ENCODE data around the gene EHBP1.
"Not testable (repeated sequence)": the region's sequence is repeated elsewhere in the genome, so short reads cannot be mapped to it uniquely, and the experiment has no call there.

Gene EHBP1

GRCh38 chr2:62968668-62969067 is 263.2 kb downstream of the EHBP1 start:
- DNase-seq = no peak

- no peak for DNase-seq
These were observed 266.4 kb downstream of the EHBP1 start for GRCh38 chr2:62971936-62972335.

- DNase-seq = no peak
These were observed 267.1 kb downstream of the EHBP1 start for GRCh38 chr2:62972601-62973000.

GRCh38 chr2:62974999-62975398 is 269.5 kb downstream of the EHBP1 start:
- DNase-seq = no peak

- no peak for DNase-seq
These were observed 286.1 kb downstream of the EHBP1 start for GRCh38 chr2:62991605-62992004.

- DNase-seq = no peak
These were observed 287.0 kb downstream of the EHBP1 start for GRCh38 chr2:62992561-62992960.

GRCh38 chr2:62994206-62994605 is 288.7 kb downstream of the EHBP1 start:
- DNase-seq = no peak

- no peak for DNase-seq
These were observed 291.1 kb downstream of the EHBP1 start for GRCh38 chr2:62996534-62997186.

- DNase-seq = no peak
These were observed 293.4 kb downstream of the EHBP1 start for GRCh38 chr2:62998949-62999348.

- no peak for DNase-seq
These were observed 294.4 kb downstream of the EHBP1 start for GRCh38 chr2:62999905-63000304.

GRCh38 chr2:63000801-63001200 is 295.3 kb downstream of the EHBP1 start:
- DNase-seq = no peak

GRCh38 chr2:63001576-63001975 is 296.1 kb downstream of the EHBP1 start:
- no peak for DNase-seq

- DNase-seq = no peak
These were observed 297.8 kb downstream of the EHBP1 start for GRCh38 chr2:63003351-63003750.

GRCh38 chr2:63007813-63008458 is 302.4 kb downstream of the EHBP1 start:
- no peak for DNase-seq

GRCh38 chr2:63008838-63009237 is 303.3 kb downstream of the EHBP1 start:
- no peak for DNase-seq

- DNase-seq = no peak
These were observed 304.0 kb downstream of the EHBP1 start for GRCh38 chr2:63009490-63009889.

- DNase-seq = no peak
These were observed 307.0 kb downstream of the EHBP1 start for GRCh38 chr2:63012541-63012940.

- no peak for DNase-seq
These were observed 307.9 kb downstream of the EHBP1 start for GRCh38 chr2:63013438-63013837.

- DNase-seq = no peak
These were observed 309.9 kb downstream of the EHBP1 start for GRCh38 chr2:63015389-63015788.

GRCh38 chr2:63018439-63018838 is 312.9 kb downstream of the EHBP1 start:
- no peak for DNase-seq

- not testable (repeated sequence) for DNase-seq
These were observed 314.2 kb downstream of the EHBP1 start for GRCh38 chr2:63019686-63020085.

- DNase-seq = no peak
These were observed 317.9 kb downstream of the EHBP1 start for GRCh38 chr2:63023444-63023843.

- DNase-seq = no peak
These were observed 321.7 kb downstream of the EHBP1 start for GRCh38 chr2:63027220-63027619.

GRCh38 chr2:63029058-63029457 is 323.5 kb downstream of the EHBP1 start:
- DNase-seq = no peak

GRCh38 chr2:63034526-63034925 is 329.0 kb downstream of the EHBP1 start:
- DNase-seq = no peak
